Activated CD8-positive, alpha-beta memory T cell treated with anti-CD3 and anti-CD28 coated beads, Interleukin-2, amount 50 U/mL, for 24 hours (primary cell): Measurements from ENCODE around the gene NKD1.
A peak's percentile ranks its signal among the peaks of the same experiment; 100 is the strongest.

Experiments used
- DNase-seq: peaks from one replicate; pipeline ENCODE4 v3.0.0-alpha.2; 2020; ENCODE audit errors: extremely low read depth

The NKD1 gene

DNA sequence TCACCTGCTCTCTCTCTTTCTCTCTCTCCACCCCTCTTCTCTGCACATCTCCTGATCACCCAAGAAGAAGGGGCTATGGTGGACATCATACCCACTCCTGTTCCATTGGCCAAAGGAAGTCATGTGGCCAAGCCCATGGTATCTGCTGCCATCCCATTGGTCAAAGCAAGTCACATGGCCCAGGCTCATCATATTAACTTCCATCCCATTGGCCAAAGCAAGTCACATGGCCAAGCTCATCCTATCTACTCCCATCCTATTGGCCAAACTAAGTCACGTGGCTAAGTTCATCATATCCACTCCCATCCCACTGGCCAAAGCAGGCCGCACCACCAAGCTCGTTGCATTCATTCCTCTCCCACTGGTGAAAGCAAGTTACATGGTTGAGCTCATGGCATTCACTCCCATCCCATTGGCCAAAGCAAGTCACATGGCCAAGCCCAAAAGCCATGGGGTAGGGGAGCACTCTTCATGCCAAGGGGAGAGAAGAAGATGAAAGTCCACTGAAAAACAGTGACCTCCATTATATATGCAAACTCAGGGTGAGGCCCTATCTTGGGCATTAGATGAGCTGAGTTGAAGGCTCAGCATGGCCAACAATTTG, 103.7 kb downstream of the NKD1 start:
- no peak for DNase-seq

DNA sequence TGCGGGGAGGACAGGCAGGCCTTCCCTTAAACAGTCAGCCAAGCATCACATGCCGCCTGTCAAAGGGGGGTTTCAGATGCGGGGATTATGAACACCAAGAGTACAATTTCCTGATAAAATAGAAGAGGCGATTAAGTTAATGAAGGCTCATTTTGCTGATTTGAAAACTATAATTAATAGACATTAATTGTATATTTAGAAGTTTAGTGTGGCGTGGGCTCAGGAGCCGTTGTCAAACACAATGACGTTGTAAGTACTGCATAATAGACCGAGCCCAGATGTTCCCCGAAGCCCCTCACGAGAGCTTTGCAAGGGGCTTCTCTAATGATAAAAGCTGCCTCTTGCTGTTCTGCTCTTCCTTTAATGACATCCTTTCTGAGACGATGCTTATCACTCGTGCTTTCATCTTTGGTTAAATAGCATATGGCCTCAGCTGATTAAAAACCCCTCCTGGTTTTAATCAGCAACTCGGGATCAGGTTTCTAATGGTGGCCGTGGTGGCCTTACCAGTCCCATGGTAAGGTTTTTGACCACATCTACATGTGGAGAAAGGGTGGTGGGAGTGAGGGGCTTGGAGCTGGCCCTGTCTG, 104.7 kb downstream of the NKD1 start:
- DNase-seq = no peak

DNA sequence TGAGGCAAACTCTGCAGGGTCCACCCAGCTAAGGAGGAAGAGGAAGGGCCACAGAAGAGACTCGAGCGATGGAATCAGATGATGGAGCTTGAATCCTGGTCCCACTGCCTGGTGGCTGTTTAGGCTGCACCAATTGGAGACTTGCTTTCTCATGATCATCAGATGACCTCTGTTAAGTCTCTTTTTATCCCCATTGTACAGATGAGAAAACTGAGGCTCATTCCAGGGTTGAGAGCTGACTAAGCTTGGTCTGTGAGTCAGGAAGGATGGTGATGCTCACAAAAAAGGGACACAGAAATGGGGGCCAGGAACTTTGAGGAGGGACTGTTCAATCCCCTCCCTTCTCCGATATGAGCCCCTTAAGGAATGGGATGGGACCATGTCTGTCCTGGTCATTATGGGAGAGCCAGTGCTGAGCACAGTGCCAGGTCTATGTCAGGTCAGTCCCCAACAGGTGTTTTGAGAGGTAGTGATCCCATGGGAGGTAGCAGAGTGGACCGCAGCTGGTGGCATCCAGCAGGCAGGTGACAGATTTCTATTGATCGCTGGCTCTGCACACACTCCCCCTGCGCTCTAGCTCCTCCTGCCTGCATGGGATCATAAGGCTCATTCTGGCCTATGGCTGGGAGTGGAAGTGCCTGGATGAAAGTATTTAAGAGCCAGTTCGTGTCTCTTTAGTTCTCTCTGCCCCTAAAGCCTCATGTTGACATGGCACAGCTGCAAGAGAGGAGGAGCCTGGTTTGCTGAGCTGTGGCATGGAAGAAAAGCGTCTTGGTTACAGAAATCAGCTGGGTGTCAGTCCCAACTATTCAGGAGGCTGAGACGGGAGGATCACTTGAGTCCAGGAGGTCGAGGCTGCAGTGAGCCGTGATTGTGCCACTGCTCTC, 105.7 kb downstream of the NKD1 start:
- DNase-seq = no peak

DNA sequence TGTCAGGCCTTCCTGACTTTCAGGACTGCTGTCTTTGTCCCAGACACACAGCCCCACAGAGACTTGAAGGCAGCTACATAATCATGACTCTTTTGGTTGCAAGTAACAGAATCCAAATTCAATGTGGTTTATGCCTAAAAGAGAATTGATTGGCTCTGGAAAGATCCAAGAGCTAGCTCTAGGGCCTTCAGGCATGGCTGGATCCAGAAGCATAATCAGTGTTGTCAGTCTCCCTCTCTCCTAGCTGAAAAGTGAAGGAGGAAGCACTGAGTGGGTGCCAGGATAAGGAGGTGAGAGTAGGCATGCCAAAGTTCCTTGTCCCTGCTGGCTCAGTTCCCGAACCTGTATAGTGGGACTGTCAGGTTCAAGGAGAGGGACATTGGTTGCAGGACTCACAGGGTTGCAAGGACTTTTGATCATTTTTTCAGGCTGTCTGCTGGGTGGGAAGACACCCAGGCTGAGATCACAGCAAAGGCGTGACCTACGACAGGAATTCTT, 107.4 kb downstream of the NKD1 start:
- DNase-seq = no peak

DNA sequence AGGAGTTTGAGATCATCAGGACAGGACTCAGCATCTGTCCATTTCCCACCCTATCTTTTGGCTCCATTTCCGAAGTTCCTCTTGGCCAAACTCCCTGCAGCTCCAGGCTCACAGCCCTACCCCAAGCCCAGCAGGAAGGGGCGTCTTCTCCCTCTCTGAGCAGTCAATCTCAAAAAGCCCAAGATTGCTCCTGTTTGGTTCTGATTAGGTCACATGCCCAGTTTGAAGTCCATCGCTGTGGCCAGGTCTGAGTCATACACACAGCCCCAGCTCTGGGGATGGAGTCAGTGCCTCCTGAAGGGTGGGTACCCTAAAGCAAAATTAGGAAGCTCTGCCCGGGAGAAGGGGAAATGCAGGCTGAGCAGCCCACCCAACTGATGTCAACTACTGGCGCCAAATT, 109.0 kb downstream of the NKD1 start:
- DNase-seq = no peak

DNA sequence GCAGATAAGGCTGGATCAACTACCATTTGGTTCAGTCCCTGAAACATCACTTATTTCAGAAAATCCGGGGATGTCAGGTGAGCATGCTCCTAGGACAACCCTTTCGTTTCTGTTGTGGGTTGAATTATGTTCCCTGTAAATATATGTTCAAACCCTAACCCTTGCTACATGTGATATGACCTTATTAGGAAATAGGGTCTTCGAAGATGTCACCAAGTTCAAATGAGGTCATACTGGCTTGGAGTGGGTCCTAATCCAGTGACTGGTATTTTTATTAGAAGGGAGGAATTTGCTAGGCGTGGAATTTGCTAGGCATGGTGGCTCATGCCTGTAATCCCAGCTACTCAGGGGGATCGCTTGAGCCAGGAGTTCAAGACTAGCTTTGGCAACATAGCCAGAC, 111.6 kb downstream of the NKD1 start:
- no peak for DNase-seq

DNA sequence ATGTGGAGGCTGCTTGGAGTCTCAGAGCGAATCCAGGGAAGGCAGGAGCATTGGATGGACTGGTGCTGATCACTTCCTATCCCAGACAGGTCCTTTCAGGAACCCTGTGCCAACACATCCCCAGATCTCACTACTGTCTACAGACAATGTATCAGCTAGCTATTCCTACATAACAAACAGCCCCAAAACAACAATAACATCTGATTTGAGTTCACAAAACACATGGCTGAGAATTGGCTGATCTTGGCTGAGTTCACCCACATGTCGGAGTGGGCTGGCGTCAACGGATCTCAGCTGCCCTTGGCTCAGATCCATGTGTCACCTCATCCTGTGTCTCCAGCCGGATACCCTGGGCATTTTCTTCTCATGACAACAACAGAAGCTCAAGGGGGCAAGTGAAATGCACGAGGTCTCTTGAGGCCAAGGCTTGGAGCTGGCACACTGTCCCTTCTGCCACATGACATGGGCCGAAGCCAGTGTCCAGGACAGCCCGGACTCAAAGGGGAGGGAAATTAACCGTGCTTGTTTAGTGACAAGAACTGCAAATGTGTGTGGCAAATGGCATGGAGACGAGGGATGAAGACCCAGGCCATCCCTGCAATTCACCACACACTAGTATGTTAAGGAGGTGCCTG, 114.2 kb downstream of the NKD1 start:
- DNase-seq = no peak

DNA sequence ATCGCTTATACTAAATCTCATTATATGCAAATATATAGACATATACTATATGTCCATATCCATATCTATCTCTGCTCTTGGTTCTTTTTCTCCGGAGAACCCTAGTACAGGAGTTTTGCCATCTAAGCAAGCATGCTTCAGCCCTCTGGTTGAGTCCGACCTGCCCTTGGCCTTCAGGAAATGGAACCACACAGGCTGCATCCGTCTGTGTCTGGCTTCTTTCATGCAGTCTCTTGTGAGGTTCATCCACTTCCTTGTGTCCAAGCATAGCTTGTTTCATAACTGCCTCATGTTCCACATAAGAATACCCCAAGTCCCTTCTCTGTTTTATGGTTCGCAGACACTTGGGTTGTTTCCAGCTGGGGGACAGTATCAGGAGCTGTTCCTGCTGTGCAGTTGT, 116.1 kb downstream of the NKD1 start:
- no peak for DNase-seq

DNA sequence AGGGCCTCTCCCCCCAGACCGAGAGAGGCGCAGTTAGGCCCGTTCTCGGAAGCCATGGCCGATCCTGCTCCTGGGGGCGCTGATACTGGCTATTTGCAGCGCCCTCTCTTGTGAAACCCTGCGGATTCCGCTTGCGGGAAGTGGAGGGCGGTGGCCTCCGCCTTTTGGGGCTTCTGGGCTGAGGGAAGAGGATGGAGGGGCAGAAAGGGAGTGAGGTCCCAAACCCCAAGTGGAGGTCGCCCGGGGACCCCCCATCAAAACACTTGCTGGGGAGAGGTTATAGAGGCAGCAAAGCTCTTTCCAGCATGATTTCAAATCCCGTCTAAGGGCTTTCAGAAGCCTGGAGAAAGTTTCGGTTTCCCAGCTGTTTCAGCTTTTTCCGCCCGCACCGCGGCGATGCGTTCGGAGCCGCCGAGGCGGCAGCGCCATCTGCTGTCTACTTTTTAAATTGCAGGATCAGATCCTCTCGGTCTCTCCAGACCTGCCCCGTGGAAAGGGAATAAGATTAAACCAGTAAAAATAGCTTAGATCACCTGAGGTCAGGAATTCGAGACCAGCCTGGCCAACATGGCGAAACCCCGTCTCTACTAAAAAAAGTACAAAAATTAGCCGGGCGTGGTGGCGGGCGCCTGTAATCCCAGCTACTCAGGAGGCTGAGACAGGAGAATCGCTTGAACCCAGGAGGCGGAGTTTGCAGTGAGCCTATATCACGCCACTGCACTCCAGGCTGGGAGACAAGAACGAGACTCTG, 117.1 kb downstream of the NKD1 start:
- peak; percentile 54 for DNase-seq

DNA sequence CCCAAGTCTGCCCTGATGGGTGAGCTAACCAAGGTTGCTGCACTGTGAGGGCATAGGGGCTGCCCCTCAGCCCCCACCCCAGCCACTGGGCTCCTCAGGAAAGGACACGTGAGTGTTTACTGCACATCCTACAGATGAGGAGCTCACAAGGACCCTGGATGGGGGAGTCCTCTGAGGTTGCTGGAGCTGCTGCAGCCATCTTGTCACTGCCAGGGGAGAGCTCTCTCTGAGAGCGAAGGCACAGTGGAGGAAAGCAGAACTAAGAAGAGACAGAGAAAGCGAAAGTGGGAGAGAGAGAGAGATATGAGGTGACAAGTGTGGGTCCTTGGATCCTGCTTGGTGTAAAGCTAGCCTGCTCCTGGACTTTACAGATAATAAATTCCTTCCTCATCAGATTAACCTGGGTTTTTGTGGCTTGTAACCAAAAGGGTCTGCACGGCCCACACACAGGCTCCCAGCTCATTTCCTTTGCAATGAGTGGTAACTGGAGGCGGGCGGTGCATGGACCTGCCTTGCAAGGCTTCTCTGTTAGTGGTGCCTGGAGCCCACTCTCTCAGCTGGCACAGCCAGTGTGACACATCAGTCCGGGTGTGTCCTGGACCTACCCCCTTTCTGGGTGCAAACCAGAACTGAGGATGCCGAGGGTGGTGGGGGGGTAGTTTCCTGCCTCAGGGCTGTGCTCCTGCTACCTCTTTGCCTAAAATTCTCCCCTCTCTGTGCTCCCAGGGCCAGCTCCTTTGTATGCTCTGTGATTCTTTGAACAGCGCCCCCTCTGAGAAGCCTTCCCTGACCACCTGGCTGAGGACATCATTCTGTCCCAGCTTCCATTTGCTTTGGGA, 118.7 kb downstream of the NKD1 start:
- DNase-seq = no peak

DNA sequence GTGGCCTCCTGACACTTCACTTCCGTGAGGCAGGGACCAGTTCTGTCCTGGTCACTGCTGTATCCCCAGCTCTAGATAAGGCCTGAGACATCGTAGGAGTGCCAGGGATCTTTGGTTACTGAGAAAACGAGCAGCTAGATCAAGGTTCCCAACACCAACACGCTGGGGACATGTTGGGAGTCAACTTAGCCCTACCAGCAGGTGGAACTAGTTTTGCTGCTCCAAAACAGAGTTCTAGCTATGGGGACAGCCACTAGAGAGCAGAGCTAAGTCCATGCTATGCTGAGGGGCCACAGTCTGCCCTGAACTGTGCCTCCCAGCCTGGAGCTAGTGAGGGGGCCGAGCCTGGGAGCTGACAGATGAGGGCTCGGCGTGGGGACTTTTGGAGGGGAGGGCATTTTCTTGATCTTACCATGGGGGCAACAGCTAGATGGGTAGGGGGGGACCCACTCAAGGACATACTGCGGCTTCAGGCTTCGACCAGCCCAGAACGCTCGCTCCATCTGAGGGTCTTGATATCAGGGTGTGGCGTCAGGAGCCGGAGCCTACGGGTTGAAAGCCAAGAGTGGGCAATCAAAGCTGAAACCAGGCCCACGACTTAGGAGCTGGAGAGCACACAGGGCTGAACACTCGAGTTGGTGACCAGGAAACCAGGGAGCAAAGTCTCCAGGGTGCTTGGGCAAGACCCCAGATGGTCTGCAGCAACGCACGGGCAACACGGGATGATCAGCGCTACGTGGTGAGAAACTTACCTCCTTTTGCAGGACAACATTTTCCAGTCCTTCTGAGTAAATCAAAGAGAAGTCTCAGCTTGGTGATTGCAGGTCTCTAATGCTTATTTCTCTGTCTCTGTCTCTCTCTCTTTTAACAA, 119.5 kb downstream of the NKD1 start:
- DNase-seq = no peak

DNA sequence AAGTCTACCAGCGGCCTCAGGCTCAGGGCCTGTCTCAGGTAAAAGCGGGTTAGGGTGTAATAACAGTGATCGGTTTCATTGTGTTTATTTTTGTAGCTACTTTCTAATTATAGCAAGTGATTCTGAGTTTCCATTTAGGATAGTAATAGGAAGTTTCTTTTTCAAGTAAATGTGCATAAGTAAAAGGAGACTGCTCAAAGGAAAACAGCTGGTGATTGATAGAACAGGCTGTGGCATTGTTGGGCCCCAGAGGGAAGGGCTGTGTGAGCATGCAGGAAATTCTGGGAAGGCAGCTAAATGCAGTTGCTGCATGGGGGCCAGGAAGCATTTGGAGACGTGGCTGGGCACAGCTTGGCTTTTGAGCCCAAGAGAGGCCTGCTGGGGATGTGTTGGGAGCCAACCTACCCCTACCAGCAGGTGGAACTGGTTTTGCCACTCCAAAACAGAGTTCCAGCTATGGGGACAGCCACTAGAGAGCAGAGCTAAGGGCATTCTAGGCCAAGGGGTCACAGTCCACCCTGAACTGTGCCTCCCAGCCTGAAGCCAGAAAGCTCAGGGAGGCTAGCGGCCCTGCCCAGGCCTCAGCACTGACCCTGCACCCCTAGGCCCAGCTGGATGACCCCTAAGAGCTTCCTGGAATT, 120.3 kb downstream of the NKD1 start:
- no peak for DNase-seq

DNA sequence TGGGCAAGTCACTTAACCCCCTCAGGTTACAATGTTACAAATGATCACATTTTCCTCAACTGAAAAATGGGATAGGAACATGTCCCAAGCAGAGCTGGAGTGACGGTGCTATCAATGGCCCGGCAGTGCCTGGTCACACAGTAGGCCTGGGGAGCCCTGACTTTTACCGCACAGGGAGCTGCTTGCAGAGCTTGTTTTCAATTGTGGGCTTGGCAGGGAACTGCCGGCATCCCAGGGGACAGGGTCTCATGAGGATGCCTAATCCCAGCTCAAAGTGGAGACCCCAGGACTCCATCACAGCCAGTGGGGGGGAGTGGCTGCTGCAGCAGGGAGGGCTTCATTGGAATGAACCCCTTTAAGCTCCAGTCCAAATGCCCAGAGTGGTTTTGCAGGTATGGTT, 121.5 kb downstream of the NKD1 start:
- DNase-seq = no peak

DNA sequence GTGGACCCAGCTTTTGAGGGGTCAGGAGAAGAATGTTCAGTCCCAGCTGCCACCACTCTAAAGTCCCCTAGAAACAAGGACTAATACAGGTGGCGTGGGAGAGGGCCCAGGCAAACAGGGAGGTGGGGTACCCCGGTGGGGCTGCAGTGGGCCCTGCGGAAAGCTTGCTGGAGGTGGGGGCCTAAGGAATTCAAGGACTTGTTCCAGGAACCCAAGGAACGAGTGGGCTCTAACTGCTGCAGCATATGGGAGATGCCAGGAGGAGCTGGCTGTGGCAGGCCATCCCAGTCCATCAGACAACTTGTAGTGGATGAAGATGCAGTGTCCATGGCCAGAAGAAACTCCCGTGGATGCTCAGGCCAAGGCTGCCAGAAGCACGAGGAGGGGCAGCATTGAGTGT, 122.3 kb downstream of the NKD1 start:
- no peak for DNase-seq

DNA sequence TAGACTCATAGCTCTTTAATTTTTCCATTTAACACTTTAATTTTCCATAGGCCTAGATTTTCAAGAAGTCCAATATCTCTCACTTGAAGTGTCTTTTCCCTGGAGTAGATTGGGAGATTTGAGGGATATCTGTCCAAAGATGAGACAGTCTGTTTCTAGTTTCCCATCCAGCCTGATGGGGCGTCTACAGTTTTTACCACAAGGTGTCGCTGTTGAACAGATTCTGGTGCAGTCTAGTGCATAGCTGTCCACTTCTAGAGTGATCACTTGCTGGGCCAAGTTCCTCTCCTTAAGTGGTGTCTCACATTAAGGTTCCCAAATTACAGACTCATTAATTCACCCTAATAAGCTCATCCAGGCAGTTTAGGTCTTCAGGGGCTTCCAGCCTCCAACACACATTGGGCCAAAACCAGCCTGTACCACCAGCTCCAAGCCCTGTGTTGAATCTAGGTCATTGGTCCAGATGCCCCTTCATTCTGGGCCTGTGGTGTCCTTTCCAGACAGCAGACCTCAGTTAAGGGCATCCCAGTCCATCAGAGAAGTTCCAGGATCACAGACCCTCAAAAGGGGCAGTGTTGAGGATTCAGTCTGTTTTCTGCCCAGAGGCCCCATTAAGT, 123.6 kb downstream of the NKD1 start:
- no peak for DNase-seq

DNA sequence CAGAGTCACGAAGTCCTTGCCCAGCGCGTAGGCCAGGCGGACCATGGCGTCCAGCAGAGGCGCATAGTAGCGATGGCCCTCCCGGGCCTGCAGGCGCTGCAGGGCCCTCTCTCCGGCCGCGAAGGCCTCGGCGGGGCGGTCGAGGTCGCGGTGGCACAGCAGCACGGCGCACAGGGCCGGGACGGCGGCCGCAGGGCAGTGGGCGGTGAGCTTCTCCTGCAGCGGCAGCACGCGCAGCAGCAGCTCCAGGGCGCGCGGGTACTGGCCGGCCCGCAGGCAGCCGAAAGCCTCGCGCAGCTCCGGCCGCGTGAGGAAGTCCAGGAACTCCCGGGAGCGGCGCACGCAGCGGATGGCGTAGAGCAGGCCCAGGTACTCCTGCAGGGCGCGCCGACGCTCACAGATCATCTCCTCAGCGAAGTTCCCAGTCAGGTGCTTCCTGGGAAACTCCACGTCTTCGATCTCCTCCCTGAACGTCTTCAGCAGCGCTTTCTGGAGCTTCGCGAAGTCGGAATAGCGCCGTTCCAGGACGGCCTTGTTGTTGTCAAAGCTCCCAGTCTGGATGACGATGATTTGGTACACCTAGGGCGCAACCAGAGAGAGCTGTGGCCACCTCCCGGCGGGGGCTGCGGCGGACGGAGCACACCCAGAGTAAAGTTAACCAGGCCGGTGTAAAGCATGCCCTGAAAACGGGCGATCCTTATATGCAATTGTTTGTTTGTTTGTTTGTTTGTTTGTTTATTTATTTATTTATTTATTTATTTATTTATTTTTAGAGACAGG, 125.5 kb downstream of the NKD1 start:
- DNase-seq = no peak

DNA sequence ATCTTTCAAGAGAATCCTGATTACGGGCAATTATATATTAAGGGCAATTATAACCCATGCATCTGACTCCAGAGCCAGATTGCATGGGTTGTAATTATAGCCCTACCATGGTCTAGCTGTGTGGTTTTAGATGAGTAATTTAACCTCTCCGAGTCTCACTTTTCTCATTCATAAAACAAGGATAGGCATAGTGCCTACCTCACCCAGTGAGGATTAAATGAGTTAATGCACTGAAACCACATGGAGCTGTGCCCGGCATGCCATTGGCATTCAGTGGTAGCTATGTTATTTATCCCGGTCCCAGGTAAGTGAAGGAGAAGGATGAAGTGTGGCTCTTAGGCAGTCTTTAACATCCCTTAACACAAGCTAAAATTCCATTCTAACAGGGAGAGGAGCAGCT, 126.6 kb downstream of the NKD1 start:
- DNase-seq = no peak
